GM12891 (cell line): Measurements from ENCODE around the gene CDYL2.

ENCODE experiments used
- POLR2A ChIP-seq: IDR thresholded peaks from 2 replicates; pipeline ENCODE4 v1.6.1; 2011; ENCODE audit warnings: low read depth, low read length, control low read depth
- POLR2AphosphoS5 ChIP-seq: IDR thresholded peaks from 2 replicates; pipeline ENCODE4 v1.6.1; 2011; ENCODE audit warnings: low read depth, low read length, control low read depth
- POU2F2 ChIP-seq: IDR thresholded peaks from 2 replicates; pipeline ENCODE4 v1.6.1; 2011; ENCODE audit warnings: low read depth, mild to moderate bottlenecking, control low read depth, low read length, moderate library complexity
- SPI1 ChIP-seq: IDR thresholded peaks from 2 replicates; pipeline ENCODE4 v1.6.1; 2011; ENCODE audit warnings: low read depth, low read length, control low read depth
- TAF1 ChIP-seq: IDR thresholded peaks from 2 replicates; pipeline ENCODE4 v1.6.1; 2011; ENCODE audit warnings: low read depth, low read length, control low read depth

GRCh38 chr16:80684136-80684765, 120.1 kb downstream of the CDYL2 start:
- no peak for TF ChIP-seq POLR2A
- no peak for TF ChIP-seq POLR2AphosphoS5
- no peak for TF ChIP-seq SPI1
- TF ChIP-seq TAF1: no peak
- no peak for TF ChIP-seq POU2F2
